ENCODE results near the gene MESP2.
A peak's percentile ranks its signal among the peaks of the same experiment; 100 is the strongest.

MESP2 gene, protein sequence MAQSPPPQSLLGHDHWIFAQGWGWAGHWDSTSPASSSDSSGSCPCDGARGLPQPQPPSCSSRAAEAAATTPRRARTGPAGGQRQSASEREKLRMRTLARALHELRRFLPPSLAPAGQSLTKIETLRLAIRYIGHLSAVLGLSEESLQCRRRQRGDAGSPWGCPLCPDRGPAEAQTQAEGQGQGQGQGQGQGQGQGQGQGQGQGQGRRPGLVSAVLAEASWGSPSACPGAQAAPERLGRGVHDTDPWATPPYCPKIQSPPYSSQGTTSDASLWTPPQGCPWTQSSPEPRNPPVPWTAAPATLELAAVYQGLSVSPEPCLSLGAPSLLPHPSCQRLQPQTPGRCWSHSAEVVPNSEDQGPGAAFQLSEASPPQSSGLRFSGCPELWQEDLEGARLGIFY

DNA sequence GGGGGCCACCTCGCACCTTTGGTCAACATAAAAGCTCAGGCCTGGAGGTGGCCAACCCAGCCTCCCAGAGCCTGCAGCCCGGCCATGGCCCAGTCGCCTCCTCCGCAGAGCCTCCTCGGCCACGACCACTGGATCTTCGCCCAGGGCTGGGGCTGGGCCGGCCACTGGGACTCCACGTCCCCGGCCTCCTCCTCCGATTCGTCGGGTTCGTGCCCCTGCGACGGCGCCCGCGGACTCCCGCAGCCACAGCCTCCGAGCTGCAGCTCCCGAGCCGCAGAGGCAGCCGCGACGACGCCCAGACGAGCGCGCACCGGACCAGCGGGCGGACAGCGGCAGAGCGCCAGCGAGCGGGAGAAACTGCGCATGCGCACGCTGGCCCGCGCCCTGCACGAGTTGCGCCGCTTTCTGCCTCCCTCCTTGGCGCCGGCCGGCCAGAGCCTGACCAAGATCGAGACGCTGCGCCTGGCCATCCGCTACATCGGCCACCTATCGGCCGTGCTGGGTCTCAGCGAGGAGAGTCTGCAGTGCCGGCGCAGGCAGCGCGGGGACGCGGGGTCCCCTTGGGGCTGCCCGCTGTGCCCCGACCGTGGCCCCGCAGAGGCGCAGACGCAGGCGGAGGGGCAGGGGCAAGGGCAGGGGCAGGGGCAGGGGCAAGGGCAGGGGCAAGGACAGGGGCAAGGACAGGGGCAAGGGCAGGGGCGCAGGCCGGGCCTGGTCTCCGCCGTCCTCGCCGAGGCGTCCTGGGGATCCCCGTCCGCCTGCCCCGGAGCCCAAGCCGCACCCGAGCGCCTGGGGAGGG is at the start of gene MESP2:
Gene MESP2, plus strand, starts transcription at position 59 of the 799 bp plus-strand sequence. Its CDS starts 26 bp downstream, at position 85.
- DNase-seq (ENCODE audit: low read depth, low spot score): peak; percentile 26

DNA sequence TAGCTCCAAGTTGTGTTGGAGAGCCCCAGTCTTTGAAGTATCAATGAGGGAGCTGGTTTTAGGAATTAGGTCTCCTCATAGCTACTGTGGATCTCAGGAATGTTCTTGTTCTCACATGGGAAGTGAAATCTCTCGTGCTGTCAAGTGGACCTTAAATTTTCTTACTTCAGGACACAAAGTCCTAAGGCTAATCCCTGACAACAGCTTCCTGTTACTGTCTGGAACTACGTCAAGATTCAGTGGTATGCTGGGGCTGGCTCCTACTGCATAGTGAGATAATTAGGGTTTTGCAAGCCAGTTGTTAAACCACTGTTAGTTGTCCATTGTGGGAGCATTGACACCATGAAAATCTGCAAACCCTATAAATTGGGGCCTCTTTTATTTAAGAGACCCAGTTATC is 47.9 kb upstream of the MESP2 start:
- no peak for DNase-seq (ENCODE audit: low read depth, low spot score)

DNA sequence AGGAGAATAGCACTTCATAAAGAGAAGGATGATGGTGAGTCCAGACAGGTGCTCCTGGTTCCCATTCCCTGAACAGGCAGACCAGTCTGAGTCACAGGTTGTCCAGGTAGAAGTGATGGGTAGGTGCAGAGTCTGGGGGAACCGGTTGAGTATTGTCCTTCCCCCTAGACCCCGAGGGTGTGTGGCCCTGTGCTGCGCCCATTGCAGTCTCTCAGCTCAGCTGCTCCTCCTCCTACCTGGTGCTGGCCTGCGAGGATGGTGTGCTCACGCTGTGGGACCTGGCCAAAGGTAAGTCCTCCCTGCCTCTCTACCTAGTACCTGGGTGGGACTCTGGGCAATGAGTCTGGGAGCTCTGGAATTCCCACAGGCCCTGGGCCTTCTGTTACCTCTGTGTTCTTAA is 44.9 kb upstream of the MESP2 start:
- DNase-seq (ENCODE audit: low read depth, low spot score): no peak

DNA sequence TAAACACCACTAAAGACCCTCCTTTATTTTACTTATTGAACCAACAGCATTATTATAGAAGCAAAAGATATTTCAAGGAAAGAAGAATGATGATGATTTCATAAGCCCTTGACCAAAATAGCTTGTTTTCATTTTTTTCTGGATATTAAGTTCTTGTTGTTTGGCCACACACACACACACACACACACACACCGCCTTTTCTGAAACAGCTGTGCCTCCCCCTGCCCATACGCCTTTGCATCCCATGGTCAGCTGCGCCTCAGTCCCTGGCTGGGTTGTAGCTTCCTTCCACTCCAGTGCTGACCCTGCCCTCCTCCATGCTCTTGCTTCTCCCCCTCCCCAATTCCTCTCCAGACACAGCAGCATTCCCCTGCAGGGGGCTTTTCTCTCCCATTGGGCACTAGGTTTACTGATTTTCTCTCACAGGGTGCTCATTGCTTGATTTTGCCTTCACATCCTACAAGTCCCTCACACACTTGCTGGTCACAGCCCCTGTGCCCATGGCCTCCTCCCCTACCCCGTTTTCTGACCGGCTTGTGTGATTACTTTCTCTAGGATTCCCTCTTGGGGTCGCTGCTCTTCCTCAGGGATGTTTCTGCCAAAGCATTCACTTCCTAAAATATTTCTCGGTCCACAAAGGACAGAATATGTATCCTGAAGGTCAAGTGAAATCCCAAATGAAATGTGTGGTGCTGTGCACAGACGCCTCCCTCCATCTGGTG is 43.5 kb upstream of the MESP2 start:
- no peak for DNase-seq (ENCODE audit: low read depth, low spot score)

DNA sequence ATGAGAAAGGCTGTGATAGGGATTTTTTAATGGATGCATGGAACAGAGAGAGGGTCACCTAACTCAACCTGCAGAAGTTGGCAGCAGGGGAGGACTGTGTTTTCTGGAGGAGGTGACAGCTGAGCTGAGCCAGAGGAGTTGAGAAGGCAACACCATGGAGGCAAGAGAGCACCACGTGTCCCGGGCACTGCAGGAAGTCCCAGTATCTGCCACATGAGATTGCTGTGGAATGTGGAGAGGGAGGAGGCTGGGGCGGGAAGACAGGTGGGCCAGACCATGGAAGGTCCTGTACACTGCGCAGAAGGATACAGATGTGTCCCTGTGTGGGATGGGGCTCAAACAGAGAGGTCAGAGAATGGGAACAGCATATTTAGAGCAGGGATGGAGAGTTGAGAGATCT is 40.4 kb upstream of the MESP2 start:
- no peak for DNase-seq (ENCODE audit: low read depth, low spot score)

DNA sequence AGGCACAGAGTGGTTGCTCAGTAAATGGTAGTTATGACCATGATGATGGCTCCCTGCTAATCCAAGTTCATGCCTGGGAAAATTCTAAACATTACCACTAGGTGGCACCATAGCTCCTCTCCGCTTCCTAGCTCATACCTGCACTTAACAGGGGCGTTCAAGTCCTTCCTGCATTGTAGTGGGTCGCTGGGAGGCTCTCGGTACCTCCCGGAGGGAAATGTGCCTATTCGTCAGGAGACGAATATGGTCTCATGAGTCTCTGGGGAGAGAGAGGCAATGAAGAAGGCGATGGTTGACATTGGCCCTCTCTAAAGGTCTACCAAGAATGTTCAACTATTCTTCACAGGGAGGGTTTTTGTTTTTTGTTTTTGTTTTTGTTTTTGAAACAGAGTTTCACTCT is 36.0 kb upstream of the MESP2 start:
- peak; percentile 56 for DNase-seq (ENCODE audit: low read depth, low spot score)

DNA sequence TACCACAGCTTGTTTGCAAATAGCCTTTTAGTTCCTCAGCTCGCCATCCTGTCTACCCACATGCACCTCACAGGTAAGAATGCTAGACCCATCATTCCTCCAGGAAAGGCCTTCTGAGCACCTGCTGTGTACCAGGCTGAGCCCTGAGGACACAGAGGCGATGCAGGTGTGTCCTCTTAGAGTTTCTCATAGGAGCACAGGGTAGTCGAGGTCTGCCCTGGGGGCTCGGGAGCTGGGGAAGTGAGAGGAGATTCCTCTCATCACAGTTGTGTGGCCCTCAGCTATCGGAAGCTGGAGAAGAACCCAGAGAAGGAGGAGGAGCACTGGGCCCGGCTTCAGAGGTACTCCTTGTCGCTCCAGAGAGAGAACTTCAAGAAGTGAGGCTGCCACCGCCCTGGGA is 33.1 kb upstream of the MESP2 start:
- DNase-seq (ENCODE audit: low read depth, low spot score): no peak

DNA sequence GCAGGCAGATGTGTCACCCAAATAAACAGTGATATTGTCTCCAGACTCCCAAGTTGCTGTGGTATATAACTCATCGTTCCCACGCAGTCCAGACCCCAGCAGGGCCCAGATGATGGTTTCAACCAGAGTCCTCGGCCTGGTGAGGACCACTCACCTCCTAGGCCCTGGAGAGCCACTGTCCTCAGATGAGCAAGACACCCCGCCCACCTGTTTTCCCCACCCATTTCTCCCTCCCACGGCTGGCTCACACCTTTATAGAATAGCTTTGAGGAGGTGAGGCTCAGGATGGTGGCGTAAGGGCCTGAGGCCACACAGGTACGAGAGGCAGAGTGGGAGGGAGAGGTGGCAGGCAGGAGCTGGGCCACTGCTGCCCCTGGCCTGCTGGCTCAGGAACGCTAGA is 32.5 kb upstream of the MESP2 start:
- no peak for DNase-seq (ENCODE audit: low read depth, low spot score)

DNA sequence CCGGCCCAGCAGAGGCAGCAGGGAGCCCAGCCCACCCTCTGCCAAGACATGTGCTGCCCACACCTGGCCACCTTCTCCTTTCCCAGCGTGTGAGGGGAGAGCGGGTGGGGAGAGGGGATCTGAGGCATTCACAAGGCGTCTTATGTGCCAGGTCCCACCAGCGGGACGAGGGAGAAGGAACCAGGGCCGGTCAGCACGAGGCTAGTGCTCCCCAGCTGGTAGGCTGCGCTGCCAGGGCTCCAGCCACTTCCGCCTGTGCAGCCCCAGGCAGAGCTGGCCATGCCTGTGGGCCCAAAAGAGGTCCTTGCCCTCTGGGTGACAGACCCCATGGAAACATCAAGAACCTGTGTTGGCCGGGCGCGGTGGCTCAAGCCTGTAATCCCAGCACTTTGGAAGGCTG is 31.0 kb upstream of the MESP2 start:
- DNase-seq (ENCODE audit: low read depth, low spot score): no peak

DNA sequence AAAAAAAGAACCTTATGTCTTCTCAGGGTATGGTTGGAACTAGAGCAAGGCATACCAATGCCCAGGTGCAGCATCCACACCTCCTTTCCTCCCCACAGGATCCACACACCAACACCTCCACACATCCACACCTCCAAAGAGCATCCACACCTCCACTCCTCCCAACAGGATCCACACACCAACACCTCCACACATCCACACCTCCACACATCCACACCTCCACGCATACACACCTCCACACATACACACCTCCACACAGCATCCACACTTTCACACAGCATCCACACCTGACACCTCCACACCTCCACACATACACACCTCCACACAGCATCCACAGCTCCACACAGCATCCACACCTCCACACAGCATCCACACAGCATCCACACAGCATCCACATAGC is 30.4 kb upstream of the MESP2 start:
- DNase-seq (ENCODE audit: low read depth, low spot score): no peak

DNA sequence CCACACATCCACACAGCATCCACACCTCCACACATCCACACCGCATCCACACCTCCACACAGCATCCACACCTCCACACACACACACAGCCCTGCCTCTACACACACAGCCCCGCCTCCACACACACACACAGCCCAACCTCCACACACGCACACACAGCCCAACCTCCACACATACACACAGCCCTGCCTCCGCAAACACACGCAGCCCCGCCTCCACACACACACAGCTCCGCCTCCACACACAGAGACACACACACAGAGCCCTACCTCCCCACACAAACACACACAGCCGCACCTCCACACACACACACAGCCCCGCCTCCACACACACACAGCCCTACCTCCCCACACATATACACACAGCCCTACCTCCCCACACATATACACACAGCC is 29.7 kb upstream of the MESP2 start:
- DNase-seq (ENCODE audit: low read depth, low spot score): no peak

DNA sequence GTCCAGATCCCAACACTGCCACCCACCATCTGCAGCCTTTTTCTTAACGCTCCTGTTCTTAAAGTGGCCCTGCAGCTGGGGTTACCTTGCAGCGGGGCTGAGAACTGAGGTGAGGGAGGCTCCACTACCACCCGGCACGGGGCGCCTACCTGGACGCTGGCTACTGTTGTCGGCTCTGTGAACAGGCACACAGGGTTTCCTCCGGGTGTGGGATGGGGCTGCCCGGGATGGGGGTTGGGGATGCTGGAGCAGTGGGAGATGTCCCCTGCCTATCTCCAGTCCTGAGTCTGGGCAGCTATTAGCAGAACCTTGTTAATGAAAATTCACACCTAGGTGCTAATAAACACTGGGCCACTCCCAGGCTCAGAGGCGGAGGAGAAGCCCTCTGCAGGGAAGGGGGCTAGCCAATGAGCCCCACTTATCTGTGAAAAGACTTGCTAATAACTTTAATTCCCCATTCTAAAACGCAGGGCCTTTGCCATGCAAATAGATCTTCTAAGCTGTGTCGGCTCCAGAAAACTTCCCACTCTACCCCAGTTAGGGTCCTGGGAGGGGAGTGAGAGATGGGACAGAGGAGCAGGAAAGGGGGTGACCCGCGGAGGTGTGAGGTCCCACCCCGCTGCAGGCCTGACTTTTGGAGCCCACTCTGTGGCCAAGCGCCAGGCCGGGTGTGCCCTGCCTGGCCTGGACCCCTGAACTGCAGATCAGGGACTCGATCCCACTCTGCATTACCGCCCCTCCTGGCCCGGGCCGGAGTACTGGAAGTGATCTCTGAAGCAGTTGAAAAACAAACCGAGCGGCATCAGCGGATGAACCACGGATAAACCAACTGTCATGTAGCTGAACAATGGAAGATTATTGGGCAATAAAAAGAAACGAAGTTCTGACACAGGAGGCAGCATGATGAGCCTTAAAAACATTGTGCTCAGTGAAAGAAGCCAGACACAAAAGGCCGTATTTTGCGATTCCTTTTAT is 28.1 kb upstream of the MESP2 start:
- DNase-seq (ENCODE audit: low read depth, low spot score): no peak

DNA sequence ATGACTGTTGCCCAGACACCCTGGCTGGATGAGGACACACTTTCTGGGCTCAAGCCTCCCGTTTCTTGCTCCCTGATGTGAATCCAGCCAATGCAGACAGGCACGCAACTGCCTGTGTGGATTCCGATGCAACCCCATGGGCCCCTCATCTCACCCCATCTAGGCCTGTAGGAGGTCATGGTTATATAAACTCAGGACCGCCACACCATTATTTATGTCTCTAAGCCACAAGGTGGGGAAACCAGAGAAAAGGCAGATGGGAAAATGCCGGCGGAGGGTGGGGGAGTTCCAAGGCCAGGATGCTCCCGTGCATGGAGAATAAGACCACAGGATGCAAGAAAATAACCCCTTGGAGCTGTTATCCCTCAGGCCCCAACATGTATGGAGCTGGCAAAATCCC is 27.1 kb upstream of the MESP2 start:
- DNase-seq (ENCODE audit: low read depth, low spot score): no peak

DNA sequence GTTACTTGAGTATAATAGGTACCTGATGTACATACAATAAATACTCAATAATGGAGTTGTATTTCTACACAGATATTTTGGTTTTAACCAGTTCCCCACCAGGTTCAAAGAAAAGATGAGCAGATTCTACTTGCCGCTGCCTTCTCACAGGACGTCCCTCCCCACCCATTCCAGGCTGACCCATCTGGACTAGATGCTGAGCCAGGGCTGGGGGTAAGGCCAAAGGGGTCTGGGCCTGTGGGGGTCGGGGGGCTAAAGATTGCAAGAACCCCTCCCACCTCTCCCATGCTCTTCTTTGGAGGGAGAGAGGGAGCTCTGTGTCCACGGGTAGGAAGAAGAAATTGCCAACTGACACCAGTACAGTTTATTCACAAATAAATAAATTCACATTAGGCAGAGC is 26.6 kb upstream of the MESP2 start:
- no peak for DNase-seq (ENCODE audit: low read depth, low spot score)

DNA sequence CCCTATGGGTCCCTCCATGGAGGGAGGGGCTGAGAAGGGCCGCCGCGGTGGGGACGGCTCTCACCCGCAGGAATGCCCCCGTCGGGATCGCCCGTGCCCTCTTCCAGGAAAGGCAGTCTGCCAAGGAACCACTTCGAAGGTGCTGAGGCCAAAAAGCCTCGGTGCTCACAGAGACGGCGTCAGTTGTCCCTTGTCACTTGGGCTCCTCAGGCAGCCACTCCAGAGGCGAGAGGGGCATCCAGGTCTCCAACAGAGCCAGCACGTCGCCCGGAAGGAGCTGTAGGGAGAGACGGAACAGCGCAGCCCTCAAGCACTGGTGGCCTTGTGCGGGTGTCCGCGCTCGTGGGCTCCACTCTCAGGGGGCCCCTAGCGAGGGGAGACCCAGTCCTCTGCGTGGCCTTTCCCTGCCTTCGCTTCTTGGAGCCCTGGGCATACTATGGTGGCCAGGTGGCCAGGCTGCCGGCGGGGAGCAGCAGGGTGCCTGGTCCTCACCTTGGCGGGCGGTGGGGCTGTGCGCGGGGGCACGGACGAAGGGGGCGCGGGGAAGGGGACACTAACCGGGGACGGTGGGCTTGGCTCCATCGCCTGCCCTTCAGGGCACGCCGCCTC is 26.1 kb upstream of the MESP2 start:
- no peak for DNase-seq (ENCODE audit: low read depth, low spot score)

DNA sequence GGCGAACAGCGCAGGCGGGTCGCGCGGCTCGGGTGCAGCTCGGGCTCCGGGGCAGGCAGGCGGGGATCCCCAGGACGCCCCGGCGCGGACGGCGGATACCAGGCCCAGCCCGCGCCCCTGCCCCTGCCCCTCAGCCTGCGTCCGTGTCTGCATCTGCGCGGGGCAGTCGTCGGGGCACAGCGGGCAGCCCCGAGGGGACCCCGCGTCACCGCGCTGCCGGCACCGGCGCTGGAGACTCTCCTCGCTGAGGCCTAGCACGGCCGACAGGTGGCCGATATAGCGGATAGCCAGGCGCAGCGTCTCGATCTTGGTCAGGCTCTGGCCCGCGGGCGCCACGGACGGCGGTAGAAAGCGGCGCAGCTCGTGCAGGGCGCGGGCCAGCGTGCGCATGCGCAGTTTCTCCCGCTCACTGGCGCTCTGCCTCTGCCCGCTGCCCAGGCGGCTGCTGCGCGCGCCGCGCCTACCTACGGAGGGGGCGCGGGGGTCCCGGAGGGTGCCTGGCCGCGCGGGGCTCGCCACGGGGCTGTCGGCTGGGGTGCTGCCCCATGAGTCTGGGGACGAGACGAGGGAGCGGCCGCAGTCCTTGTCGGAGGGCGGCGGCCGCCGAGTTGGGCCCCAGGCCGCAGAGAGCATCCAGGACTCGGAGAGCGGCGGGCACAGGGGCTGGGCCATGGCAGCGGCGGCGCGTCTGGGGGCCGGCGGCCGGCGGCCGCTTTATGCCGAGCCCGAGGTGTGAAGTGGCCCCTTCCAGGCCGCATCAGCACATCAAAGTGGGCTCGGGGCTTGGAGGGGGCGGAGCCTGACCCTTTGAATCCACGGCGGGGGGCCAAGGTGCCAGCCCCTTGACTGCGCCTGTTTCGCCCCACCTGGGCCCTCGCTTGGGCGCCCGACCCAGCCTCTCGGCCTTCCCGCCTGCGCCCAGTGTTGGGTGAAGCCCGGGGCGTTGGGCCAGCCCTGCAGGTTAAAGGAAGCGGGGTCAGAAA is 25.3 kb upstream of the MESP2 start, which contains the start of gene MESP1:
Gene MESP1, minus strand, starts transcription at position 690 of the 983 bp plus-strand sequence. Its CDS starts 18 bp downstream, at position 672.
- DNase-seq (ENCODE audit: low read depth, low spot score): peak; percentile 56

DNA sequence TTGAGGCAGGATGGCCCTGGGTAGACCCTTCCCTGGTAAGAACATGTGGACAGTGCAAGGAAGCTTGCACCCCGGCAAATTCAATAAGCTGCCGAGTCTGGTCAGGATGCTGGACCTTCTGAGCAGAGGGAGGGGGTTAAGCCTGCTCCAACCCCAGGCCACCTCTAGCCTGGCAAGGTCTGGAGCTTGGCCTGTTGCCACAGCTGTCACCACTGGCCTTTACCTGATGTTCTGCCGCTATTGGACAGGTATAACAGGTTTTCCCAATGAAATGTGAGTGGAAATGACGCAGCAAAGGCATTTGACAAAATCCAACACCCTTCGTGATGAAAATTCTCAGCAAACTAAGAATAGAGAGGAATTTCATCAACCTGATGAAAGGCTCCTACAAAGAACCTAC is 24.4 kb upstream of the MESP2 start:
- DNase-seq (ENCODE audit: low read depth, low spot score): no peak

DNA sequence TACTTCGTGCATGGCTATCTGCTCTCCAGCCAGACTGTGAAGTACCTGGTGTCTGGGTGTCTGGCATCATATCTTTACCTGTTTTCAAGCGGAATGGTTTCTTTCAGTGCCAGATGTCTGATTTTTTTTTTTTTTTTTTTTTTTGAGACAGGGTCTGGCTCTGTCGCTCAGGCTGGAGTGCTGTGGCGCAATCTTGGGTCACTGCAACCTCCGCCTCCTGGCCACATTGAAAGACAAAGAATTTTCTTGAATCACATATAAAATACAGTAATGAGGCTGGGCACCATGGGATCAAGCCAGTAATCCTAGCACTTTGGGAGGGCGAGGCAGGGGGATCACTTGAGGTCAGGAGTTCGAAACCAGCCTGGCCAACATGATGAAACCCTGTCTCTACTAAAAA is 22.3 kb upstream of the MESP2 start:
- no peak for DNase-seq (ENCODE audit: low read depth, low spot score)

DNA sequence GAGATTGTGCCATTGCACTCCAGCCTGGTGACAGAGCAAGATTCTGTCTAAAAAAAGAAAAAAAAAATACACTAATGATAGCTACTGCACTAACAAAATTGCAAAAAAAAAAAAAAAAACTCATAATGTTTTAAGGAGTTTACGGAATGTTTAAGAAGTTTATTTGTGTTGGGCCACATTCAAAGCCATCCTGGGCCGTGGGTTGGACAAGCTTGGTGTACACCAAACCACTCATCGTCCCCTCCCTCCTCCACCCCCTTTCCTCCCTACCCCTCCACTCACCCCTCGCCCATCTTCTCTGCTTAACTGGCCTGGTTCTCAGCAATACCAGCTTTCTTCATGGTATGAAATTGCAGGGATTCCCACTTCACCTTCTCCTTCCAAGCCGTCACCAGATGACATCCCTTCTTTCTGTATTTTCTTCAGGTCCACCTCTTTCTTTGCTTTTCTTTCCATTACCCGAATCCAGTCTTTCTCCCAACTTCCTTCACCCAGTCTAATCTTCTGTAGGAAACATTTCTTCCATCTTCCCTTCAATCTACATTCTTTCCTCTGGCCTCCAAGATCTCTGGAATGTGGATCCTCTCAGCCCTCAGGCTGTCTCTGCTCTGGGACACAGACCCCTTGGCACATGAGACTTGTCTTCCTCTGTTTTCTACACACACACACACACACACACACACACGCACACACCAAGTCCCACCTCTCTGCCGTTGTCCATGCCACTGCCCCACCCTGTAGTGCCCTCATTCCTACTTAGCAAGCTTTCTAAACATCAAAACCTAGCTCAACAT is 21.6 kb upstream of the MESP2 start:
- DNase-seq (ENCODE audit: low read depth, low spot score): no peak
